ENCODE data around the gene SBSN. TPM values are rescaled to one million over a fixed set of nuclear protein-coding genes. Genes with fewer than 3 reads are reported as not detected.
A peak's percentile ranks its signal among the peaks of the same experiment; 100 is the strongest.
"Not testable (repeated sequence)": the region's sequence is repeated elsewhere in the genome, so short reads cannot be mapped to it uniquely, and the experiment has no call there.

Gene SBSN
- total RNA-seq, 6 experiments from 2014 or later: 1.6 to 3.3 (median 2.0) TPM

GRCh38 chr19:35478794-35479677 is 49.1 kb downstream of the SBSN start:
- Mint-ChIP-seq H3K27ac (no peak overlapping the region), H3K4me1 (ENCODE audit: low read depth) (no peaks in the 10 kb centered on the region), H3K27me3 (ENCODE audit: insufficient read depth) (peaks cover 13% of the 10 kb centered on the region), H3K36me3 (ENCODE audit: low read depth) (no peaks in the 10 kb centered on the region), H3K4me3 (no peak overlapping the region), H3K9me3 (no peaks in the 10 kb centered on the region)
- no peak for DNase-seq
- TF ChIP-seq CTCF (IDR thresholded peaks at IDR 0.05): no peak; the same call in 1 of the 2 replicates

GRCh38 chr19:35476149-35476548 is 52.0 kb downstream of the SBSN start:
- H3K27ac Mint-ChIP-seq: no peak overlapping the region

GRCh38 chr19:35474594-35474993 is 53.5 kb downstream of the SBSN start:
- H3K9me3 Mint-ChIP-seq; H3K36me3 Mint-ChIP-seq (ENCODE audit: low read depth); H3K27me3 Mint-ChIP-seq (ENCODE audit: insufficient read depth); H3K4me1 Mint-ChIP-seq (ENCODE audit: low read depth); H3K4me3 Mint-ChIP-seq; H3K27ac Mint-ChIP-seq; DNase-seq: not testable (repeated sequence)

More at GRCh38 chr19:35476149-35476548, 52.0 kb downstream of the SBSN start:
- Mint-ChIP-seq H3K4me1 (ENCODE audit: low read depth) (no peaks in the 10 kb centered on the region), H3K27me3 (ENCODE audit: insufficient read depth) (peaks cover 16% of the 10 kb centered on the region), H3K4me3 (no peak overlapping the region), H3K9me3 (no peaks in the 10 kb centered on the region), H3K36me3 (ENCODE audit: low read depth) (no peaks in the 10 kb centered on the region)
- DNase-seq: no peak
- TF ChIP-seq CTCF (IDR thresholded peaks at IDR 0.05): peak; percentile 49

- TF ChIP-seq CTCF (IDR thresholded peaks at IDR 0.05): no peak
- Mint-ChIP-seq H3K9me3 (no peaks in the 10 kb centered on the region), H3K27me3 (ENCODE audit: insufficient read depth) (peaks cover 9% of the 10 kb centered on the region), H3K4me1 (ENCODE audit: low read depth) (no peaks in the 10 kb centered on the region), H3K36me3 (ENCODE audit: low read depth) (no peaks in the 10 kb centered on the region), H3K4me3 (no peak overlapping the region), H3K27ac (no peak overlapping the region)
- no peak for DNase-seq
These were observed 54.0 kb downstream of the SBSN start for GRCh38 chr19:35474104-35474503.

Other genes with a start within 250 kb of the SBSN start
- gene HAMP, start 245.8 kb downstream of the SBSN start, total RNA-seq (2021; fragmentation: NEBNext Ultra II Directional; extraction: Animal tissue kit (Norgen Biotek cat#: 25700)): not detected
- gene MAG, start 236.2 kb downstream of the SBSN start, total RNA-seq (2021; fragmentation: NEBNext Ultra II Directional; extraction: Animal tissue kit (Norgen Biotek cat#: 25700)): not detected
- gene CD22, start 199.1 kb downstream of the SBSN start, total RNA-seq (2021; fragmentation: NEBNext Ultra II Directional; extraction: Animal tissue kit (Norgen Biotek cat#: 25700)): under 1 TPM in 4 of 6 experiments, not detected in 2; 0.24 to 0.59 (median 0.57) TPM
- not detected for gene FFAR1, start 180.4 kb downstream of the SBSN start, total RNA-seq (2021; fragmentation: NEBNext Ultra II Directional; extraction: Animal tissue kit (Norgen Biotek cat#: 25700))
- gene FFAR3, start 169.9 kb downstream of the SBSN start, total RNA-seq (2021; fragmentation: NEBNext Ultra II Directional; extraction: Animal tissue kit (Norgen Biotek cat#: 25700)): not detected
- not detected for gene GPR42, start 157.2 kb downstream of the SBSN start, total RNA-seq (2021; fragmentation: NEBNext Ultra II Directional; extraction: Animal tissue kit (Norgen Biotek cat#: 25700))
- gene FFAR2, start 80.1 kb downstream of the SBSN start, total RNA-seq (2021; fragmentation: NEBNext Ultra II Directional; extraction: Animal tissue kit (Norgen Biotek cat#: 25700)): not detected
- not detected for gene KRTDAP, start 37.8 kb downstream of the SBSN start, total RNA-seq (2021; fragmentation: NEBNext Ultra II Directional; extraction: Animal tissue kit (Norgen Biotek cat#: 25700))
- under 1 TPM in 3 of 6 experiments, not detected in 3; 0.27 to 0.75 (median 0.73) TPM for gene DMKN, start 14.7 kb downstream of the SBSN start, total RNA-seq (2021; fragmentation: NEBNext Ultra II Directional; extraction: Animal tissue kit (Norgen Biotek cat#: 25700))
- not detected for gene GAPDHS, start 5.1 kb upstream of the SBSN start, total RNA-seq (2021; fragmentation: NEBNext Ultra II Directional; extraction: Animal tissue kit (Norgen Biotek cat#: 25700))
- 100 to 1,000 TPM; 104 to 130 (median 115) TPM for gene TMEM147, start 17.3 kb upstream of the SBSN start, total RNA-seq (2021; fragmentation: NEBNext Ultra II Directional; extraction: Animal tissue kit (Norgen Biotek cat#: 25700))
- not detected for gene ATP4A, start 35.3 kb upstream of the SBSN start, total RNA-seq (2021; fragmentation: NEBNext Ultra II Directional; extraction: Animal tissue kit (Norgen Biotek cat#: 25700))
- gene PMIS2, start 57.9 kb upstream of the SBSN start, total RNA-seq (2021; fragmentation: NEBNext Ultra II Directional; extraction: Animal tissue kit (Norgen Biotek cat#: 25700)): not detected
- gene HAUS5, start 84.4 kb upstream of the SBSN start, total RNA-seq (2021; fragmentation: NEBNext Ultra II Directional; extraction: Animal tissue kit (Norgen Biotek cat#: 25700)): 10 to 100 TPM in 5 of 6 experiments, 1 to 10 TPM in 1; 6.6 to 13.9 (median 12.2) TPM
- gene RBM42, start 100.7 kb upstream of the SBSN start, total RNA-seq (2021; fragmentation: NEBNext Ultra II Directional; extraction: Animal tissue kit (Norgen Biotek cat#: 25700)): 100 to 1,000 TPM; 110 to 129 (median 120) TPM
- gene ETV2, start 113.4 kb upstream of the SBSN start, total RNA-seq (2021; fragmentation: NEBNext Ultra II Directional; extraction: Animal tissue kit (Norgen Biotek cat#: 25700)): 1 to 10 TPM in 5 of 6 experiments, under 1 TPM in 1; 0.71 to 2.2 (median 1.4) TPM
- gene COX6B1, start 120.0 kb upstream of the SBSN start, total RNA-seq (2021; fragmentation: NEBNext Ultra II Directional; extraction: Animal tissue kit (Norgen Biotek cat#: 25700)): 100 to 1,000 TPM; 375 to 463 (median 413) TPM
- gene UPK1A, start 138.2 kb upstream of the SBSN start, total RNA-seq (2021; fragmentation: NEBNext Ultra II Directional; extraction: Animal tissue kit (Norgen Biotek cat#: 25700)): under 1 TPM in 1 of 6 experiments, not detected in 5; 0.18 TPM
- gene ZBTB32, start 176.2 kb upstream of the SBSN start, total RNA-seq (2021; fragmentation: NEBNext Ultra II Directional; extraction: Animal tissue kit (Norgen Biotek cat#: 25700)): not detected
- gene KMT2B, start 189.7 kb upstream of the SBSN start, total RNA-seq (2021; fragmentation: NEBNext Ultra II Directional; extraction: Animal tissue kit (Norgen Biotek cat#: 25700)): 10 to 100 TPM; 20.1 to 24.4 (median 21.7) TPM
- 1 to 10 TPM in 4 of 6 experiments, under 1 TPM in 2; 0.76 to 2.8 (median 1.4) TPM for gene IGFLR1, start 214.1 kb upstream of the SBSN start, total RNA-seq (2021; fragmentation: NEBNext Ultra II Directional; extraction: Animal tissue kit (Norgen Biotek cat#: 25700))
- 10 to 100 TPM; 18.0 to 20.8 (median 18.7) TPM for gene U2AF1L4, start 217.1 kb upstream of the SBSN start, total RNA-seq (2021; fragmentation: NEBNext Ultra II Directional; extraction: Animal tissue kit (Norgen Biotek cat#: 25700))
- gene PSENEN, start 217.3 kb upstream of the SBSN start, total RNA-seq (2021; fragmentation: NEBNext Ultra II Directional; extraction: Animal tissue kit (Norgen Biotek cat#: 25700)): 10 to 100 TPM; 68.2 to 86.6 (median 74.9) TPM
- 1 to 10 TPM; 6.0 to 9.9 (median 8.7) TPM for gene LIN37, start 220.3 kb upstream of the SBSN start, total RNA-seq (2021; fragmentation: NEBNext Ultra II Directional; extraction: Animal tissue kit (Norgen Biotek cat#: 25700))
- gene HSPB6, start 228.7 kb upstream of the SBSN start, total RNA-seq (2021; fragmentation: NEBNext Ultra II Directional; extraction: Animal tissue kit (Norgen Biotek cat#: 25700)): 100 to 1,000 TPM in 1 of 6 experiments, 10 to 100 TPM in 5; 37.0 to 122 (median 43.9) TPM
- gene PROSER3, start 229.9 kb upstream of the SBSN start, total RNA-seq (2021; fragmentation: NEBNext Ultra II Directional; extraction: Animal tissue kit (Norgen Biotek cat#: 25700)): 10 to 100 TPM; 26.4 to 30.0 (median 29.0) TPM
- gene ARHGAP33, start 247.3 kb upstream of the SBSN start, total RNA-seq (2021; fragmentation: NEBNext Ultra II Directional; extraction: Animal tissue kit (Norgen Biotek cat#: 25700)): 10 to 100 TPM in 1 of 6 experiments, 1 to 10 TPM in 5; 5.4 to 11.0 (median 8.8) TPM

Measured in HFFc6 (cell line).